ENCODE measurements around the gene RAX.

- TF ChIP-seq CTCF (IDR thresholded peaks at IDR 0.05) (no peak), ZFX (IDR thresholded peaks at IDR 0.05; ENCODE audit: borderline replicate concordance) (no peak)
These were observed 8.5 kb downstream of the RAX start for GRCh38 chr18:59264651-59265245.
